Measurements from ENCODE around the gene ZBTB9.
A peak's percentile ranks its signal among the peaks of the same experiment; 100 is the strongest.

The ZBTB9 gene

GRCh38 chr6:33412140-33413009 is 42.0 kb upstream of the ZBTB9 start:
- ChIA-PET POLR2A (interaction anchor here (0.7 to 3.3 kb wide), 4 partner anchors 16 to 136 kb away, joined by 3 to 22 read pairs (median 6); partner anchors contain the start of genes B3GALT4, RGL2 and ZBTB22), CTCF (interaction anchor here (0.7 to 1.4 kb wide), 4 partner anchors 8 to 747 kb away, joined by 5 to 6 read pairs (median 5); no protein-coding TSS in a partner anchor)
- H3K36me3 ChIP-seq (ENCODE audit: control insufficient read depth in 2 of 2, insufficient read depth in 1 of 2, low read length in 2 of 2): peaks cover 12 to 55% of the 10 kb centered on the region in 2 experiments
- H3K27ac ChIP-seq (ENCODE audit: extremely low read depth, low read depth, low read length): no peak overlapping the region
- peaks cover 4% of the 10 kb centered on the region; the same call in 1 of the 2 replicates for H3K4me1 ChIP-seq (ENCODE audit: control insufficient read depth, insufficient read depth, low read length)
- H3K4me3 ChIP-seq (ENCODE audit: low read depth, low read length): no peak overlapping the region
- TF ChIP-seq ZNF169 (tag by site-specific recombination; IDR thresholded peaks at IDR 0.05) (no peak), PATZ1 (tag by site-specific recombination; IDR thresholded peaks at IDR 0.05) (0 out of 2 replicates have a peak, but pooled peaks have one; percentile 24)
- H3K9me3 ChIP-seq (ENCODE audit: control insufficient read depth, insufficient read depth, low read depth, low read length): no peaks in the 10 kb centered on the region

GRCh38 chr6:33413241-33414120 is 40.9 kb upstream of the ZBTB9 start:
- POLR2A ChIA-PET: interaction anchor here (1.0 to 1.3 kb wide), 2 partner anchors 96 to 137 kb away, joined by 3 to 4 read pairs; partner anchors contain the start of genes B3GALT4 and ZBTB22
- CTCF ChIA-PET: interaction anchor here (0.6 to 1.9 kb wide), 7 partner anchors 12 to 748 kb away, joined by 3 to 11 read pairs (median 5); partner anchors contain the start of gene RGL2
- H3K9me3 ChIP-seq (ENCODE audit: control insufficient read depth, insufficient read depth, low read depth, low read length): no peaks in the 10 kb centered on the region
- no peak overlapping the region for H3K27ac ChIP-seq (ENCODE audit: extremely low read depth, low read depth, low read length)
- H3K4me3 ChIP-seq (ENCODE audit: low read depth, low read length): no peak overlapping the region
- TF ChIP-seq ZFP69B (tag by site-specific recombination; IDR thresholded peaks at IDR 0.05) (no peak), ZNF341 (tag by site-specific recombination; IDR thresholded peaks at IDR 0.05; ENCODE audit: low read depth) (no peak), ZNF26 (tag by site-specific recombination; IDR thresholded peaks at IDR 0.05) (no peak), CTCF (tag by site-specific recombination; IDR thresholded peaks at IDR 0.05) (no peak), KLF7 (tag by site-specific recombination; IDR thresholded peaks at IDR 0.05; ENCODE audit: borderline replicate concordance) (no peak), ZBTB26 (tag by site-specific recombination; optimal IDR thresholded peaks at IDR 0.05) (no peak), ZNF707 (tag by site-specific recombination; IDR thresholded peaks at IDR 0.05) (no peak), ZBTB49 (tag by site-specific recombination; IDR thresholded peaks at IDR 0.05; ENCODE audit: low read depth) (no peak), ZNF558 (tag by site-specific recombination; IDR thresholded peaks at IDR 0.05) (no peak), ZNF549 (tag by site-specific recombination; IDR thresholded peaks at IDR 0.05) (no peak), ZNF488 (tag by site-specific recombination; IDR thresholded peaks at IDR 0.05) (no peak), PRDM10 (tag by site-specific recombination; IDR thresholded peaks at IDR 0.05) (no peak)
- peaks cover 4% of the 10 kb centered on the region; the same call in 1 of the 2 replicates for H3K4me1 ChIP-seq (ENCODE audit: control insufficient read depth, insufficient read depth, low read length)
- peaks cover 4 to 44% of the 10 kb centered on the region in 2 experiments for H3K36me3 ChIP-seq (ENCODE audit: control insufficient read depth in 2 of 2, insufficient read depth in 1 of 2, low read length in 2 of 2)
